GM18502 (cell line): Measurements from ENCODE around the gene KCNG2.
A peak's percentile ranks its signal among the peaks of the same experiment; 100 is the strongest.

Source experiments
- ATAC-seq: cut with Tn5 transposase; IDR thresholded peaks from one replicate; pipeline ENCODE4 v1.9.1; 2021; ENCODE audit warnings: mild to moderate bottlenecking; ENCODE audit not compliant: unreplicated experiment, poor library complexity

Gene KCNG2

DNA sequence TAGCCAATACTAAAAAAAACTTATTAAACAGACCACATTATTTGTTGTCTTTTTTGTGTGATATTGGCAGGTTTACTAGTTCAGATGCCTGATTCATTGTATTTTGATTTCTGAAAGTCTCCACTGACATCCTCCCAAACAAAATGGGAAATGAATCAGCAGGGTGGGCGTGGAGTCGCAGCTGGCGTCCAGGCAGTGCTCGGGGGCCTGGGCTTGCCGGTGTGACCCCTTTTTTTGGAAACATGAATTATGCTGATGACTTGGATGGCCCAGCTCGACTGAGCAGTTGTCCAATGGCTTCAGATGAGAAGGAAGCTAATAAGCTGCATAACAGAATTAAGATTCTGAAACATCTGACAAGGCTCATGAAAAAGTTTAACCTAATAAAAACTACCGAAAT lies 1.7 kb upstream of the KCNG2 start:
- ATAC-seq, result no peak

DNA sequence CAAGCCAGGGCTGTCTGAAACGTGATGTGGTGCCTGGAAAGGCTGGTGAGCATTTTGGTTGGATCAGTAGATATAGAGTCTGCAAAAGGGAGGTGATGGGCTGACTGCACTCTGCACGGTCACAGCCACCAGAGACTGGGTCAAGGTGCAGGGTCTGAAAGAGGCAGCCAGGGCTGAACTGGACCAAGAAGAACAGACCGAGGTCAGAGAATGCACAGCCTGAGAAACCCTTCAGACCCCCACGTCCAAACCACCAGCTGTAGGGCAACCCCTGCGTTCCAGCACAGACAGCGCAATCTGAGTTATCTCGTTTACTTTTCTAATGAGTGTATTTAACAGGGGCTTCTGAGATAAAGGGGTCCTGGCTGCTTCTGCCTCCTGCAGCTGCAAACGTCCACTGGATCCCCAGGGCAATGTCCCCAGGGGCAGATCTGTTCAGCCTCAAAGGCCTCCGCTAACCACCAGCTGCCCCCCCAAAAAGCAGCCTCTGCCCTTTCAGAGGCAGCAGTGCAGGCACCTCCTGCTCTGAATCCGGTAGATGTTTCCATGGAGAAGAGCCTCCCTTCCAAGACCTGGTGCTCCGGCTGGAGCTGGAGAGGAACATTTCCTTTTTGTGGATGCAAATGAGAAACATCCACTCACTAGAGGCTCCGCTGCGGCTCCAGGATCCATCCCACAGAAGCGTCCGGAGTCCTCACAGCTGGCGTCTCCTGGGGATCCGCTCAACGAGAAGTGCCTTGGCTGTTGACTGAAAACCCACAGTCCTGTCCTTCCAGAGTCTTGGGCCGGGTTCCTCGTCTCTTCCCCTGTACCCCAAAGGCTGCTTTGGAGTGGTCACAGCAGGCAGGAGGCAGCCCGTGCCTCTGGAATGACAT lies 970 bp upstream of the KCNG2 start:
- no peak for ATAC-seq

GRCh38 chr18:79798346-79798998 lies 734 bp downstream of the KCNG2 start:
- ATAC-seq, result no peak

GRCh38 chr18:79798999-79799370 lies 1.2 kb downstream of the KCNG2 start:
- ATAC-seq, result no peak

GRCh38 chr18:79799619-79800370 lies 2.1 kb downstream of the KCNG2 start:
- no peak for ATAC-seq

DNA sequence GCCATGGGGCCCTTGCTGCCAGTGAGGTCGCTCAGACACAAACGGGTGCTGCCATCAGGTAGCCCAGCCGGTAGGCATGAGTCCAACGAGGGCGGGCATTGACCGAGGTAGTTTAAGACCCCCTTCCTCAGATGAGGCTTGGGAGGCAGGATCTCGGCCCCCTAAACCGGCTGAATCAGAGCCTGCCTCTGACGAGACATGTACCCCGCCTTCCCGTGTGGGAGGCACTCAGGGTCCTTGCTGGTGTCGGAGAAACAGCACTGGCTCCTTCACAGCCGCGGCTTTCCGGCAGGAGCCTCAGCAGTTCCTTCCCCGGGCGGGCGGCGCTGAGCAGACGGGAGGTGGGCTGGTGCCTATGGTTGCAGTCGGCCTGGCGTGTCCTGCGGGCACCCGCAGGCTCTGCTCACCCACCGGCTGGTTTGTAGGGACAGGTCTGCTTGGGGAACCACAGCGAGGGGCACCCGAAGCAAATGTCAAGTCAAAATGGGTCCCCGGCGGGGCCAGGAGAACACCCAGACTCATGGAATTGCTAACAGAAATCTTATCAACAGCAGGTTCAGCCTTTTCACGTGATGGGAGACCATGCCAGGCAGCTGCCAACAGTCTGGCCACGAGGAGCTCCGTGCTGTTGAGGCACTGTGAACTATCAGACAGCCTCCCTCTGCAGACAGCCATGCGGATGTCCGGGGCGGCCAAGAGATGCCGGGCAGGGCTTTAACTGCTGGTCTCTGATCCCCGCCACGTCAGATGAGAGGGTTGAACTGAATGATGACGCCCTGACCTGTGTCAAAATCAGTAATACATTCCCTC lies 2.8 kb downstream of the KCNG2 start:
- ATAC-seq, result no peak

DNA sequence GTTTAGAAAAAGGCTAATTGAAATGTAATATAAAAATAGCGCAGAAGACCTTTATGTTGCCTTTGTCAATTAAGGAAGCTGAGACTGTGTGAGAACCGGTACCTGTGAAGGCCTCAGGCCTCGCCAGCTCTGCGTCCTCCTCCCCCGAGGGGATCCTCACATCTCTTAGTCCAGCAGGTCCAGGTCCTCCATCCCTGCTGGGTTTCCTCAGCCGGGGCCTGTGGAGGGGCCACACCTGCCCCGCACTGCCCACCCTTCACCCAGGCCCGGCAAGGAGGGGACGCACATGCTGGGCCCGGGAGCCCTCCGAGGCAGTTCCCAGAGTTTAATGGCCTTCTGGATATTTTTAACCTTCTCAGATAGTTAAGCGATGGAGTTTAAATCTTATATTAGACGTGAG lies 3.5 kb downstream of the KCNG2 start:
- no peak for ATAC-seq

DNA sequence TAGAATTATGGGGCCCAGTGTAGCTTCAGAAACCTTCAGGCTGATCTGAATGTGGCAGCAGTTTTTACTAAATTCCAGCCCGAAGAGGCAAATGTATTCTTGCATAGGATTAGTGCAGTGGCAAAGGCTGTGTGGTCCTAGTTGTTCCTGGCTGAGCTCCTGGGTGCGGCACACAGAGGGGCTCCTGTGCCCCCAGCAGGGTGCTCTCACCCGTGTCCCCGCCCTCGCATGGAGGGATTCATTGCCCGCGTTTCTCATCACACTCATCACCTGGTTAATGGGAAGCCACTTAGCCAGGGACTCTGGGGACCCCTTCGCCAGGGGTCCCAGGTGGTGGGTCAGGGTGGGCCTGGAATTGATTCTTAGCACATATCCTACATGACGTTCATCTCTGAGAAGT lies 3.9 kb downstream of the KCNG2 start:
- ATAC-seq, result no peak

GRCh38 chr18:79802298-79802697 lies 4.6 kb downstream of the KCNG2 start:
- no peak for ATAC-seq

- ATAC-seq, result no peak
Observed at GRCh38 chr18:79803611-79804051, 5.9 kb downstream of the KCNG2 start.

DNA sequence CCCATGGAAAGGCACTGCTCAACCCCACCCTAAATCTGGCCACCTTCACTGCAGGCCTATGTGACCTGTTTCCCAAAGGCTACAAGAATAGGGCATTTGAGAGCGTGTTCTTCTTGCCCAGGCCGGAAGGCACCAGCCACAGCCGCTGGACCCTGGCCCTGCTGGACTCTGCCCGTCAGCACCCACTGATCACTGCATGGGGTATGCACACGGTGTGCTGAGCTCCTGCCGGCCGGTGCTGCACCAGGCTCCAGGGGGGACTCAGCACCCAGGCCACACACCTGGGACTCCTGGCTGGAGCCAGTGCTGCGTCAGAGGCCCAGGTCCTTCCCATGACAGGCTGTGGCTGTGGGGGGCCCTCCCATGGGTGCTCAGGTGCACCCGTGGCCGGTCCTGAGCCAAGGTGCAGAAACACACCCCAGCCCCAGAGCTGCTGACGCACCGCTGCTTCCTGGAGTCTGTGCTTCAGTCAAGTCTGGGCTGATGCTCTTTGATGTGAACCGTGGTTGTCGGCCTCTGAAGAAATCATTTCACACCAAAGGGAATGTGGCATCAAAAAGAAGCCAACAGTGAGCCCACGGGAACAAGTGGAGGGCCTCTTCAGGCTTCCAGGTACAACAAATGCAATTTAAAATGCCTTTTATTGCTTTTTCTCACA lies 6.5 kb downstream of the KCNG2 start:
- no peak for ATAC-seq

GRCh38 chr18:79805211-79805887 lies 7.6 kb downstream of the KCNG2 start:
- ATAC-seq, result no peak

- no peak for ATAC-seq
Observed at GRCh38 chr18:79805926-79806487, 8.3 kb downstream of the KCNG2 start.

DNA sequence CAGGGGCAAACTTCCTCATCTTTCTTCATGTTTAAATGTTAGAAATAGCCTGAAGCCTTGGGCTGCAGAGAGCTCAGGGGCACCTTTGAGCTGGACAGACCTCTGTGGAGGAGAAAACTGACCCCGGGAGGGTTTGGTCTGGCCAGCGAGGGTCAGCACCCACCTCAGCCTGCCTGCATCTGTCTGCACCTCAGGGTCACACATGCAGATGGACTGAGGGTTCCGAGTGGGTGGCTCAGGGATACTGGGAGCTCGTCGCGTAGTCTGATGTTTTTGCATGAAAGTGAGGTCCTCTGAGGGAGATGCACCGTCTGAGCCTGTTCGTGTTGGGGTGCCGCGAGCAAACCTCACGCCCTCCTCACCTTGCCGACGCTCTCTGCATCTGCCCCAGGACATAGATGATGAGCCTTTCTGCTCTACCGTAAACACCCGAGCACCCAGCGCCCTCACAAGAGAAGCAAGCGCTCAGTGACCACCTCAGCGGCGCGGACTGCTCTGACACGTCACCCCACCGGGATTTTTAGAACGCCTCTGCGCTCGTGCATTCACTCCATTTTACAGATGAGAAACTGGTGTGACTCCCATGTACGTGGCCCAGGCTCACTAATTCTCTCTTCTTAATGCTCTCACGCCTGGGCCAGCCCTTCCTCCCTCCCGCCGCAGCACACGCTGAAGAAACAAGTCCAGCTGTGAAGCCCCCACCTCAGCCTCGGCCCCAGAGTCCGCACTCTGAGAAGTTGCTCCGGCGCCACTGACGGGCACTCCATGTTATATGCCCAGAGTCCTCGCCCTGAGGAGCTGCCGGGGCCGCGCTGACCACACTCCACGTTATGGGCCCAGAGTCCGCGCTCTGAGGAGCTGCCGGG lies 9.5 kb downstream of the KCNG2 start:
- ATAC-seq, result no peak

DNA sequence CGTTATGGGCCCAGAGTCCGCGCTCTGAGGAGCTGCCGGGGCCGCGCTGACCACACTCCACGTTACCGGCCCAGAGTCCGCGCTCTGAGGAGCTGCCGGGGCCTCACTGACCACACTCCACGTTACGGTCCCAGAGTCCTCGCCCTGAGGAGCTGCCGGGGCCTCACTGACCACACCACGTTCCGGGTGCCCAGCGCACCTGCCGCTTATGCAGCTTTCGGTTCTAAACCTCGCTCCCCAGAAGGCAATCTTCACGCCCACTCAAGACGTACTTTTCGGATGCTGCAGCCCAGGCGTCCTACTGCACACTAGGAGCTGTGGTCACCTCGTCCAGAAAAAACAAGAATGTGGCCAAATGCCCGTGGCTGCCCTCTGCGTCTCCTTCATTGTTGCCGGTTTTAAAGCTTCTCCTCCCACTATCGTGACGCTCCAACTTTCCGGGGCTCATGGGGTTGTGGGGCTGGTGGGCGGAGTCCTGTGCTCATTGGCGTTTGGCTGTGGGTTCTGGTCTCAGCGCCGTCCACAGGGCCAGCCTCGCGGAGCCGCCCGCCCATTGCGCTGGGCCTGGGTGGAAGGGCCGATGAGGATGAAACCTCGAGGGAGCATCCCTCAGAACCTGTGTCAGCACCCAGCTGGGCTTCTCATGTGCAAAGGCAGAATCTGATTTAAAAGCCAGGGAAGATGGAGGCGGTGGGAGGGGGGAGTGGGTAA lies 11.9 kb downstream of the KCNG2 start:
- ATAC-seq, result no peak

DNA sequence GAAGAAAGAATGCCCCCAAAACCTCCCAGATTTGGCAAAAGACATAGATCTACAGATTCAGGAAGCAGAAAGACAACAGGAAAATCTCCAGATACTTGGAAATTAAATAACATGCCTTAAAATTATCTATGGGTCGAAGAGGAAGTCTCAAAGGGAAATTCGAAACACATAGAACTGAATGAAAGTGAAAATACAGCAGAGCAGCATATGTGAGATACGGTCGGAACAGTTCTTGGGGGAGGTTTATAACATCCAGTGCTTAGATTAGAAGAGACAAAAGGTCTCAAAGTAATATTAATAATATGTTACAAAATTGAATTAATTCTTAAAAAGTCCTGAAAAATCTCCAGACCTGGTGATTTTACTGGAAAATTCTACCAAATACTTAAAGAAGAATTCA lies 14.3 kb downstream of the KCNG2 start:
- ATAC-seq, result peak; percentile 66

DNA sequence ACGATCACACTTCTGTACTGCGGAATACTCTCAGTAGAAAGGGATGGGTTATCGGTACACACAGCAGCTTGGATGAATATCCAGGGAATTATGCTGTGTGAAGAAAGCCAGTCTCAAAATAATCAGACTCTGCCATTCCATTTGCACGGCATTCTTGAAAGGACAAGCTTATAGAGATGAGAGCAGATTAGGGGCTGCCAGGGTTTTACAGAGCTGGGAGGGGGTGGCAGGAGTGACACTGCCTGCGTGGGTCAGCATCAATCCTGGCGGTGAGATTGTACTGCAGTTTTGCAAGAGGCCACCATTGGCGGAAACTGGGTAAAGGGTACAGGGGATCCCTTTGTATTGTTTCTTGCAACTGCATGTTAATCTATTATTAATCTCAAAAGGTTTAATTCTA lies 16.6 kb downstream of the KCNG2 start:
- no peak for ATAC-seq
